Kidney epithelial cell (primary cell): ENCODE data around the gene GLB1L2. TPM values are rescaled to one million over a fixed set of nuclear protein-coding genes. Genes with fewer than 3 reads are reported as not detected.

Source experiments
- DNase-seq: peaks from one replicate; pipeline ENCODE4 v3.0.0-alpha.2; 2010; ENCODE audit warnings: low read depth
- H3K27me3 ChIP-seq: 2 replicates; pipeline ENCODE4 v1.6.0; 2011; ENCODE audit warnings: low read length; ENCODE audit not compliant: control insufficient read depth, insufficient read depth
- H3K36me3 ChIP-seq: 2 replicates; pipeline ENCODE4 v1.5.1; 2011; ENCODE audit warnings: low read length; ENCODE audit not compliant: control insufficient read depth, insufficient read depth
- H3K4me3 ChIP-seq: 2 replicates; pipeline ENCODE4 v1.5.1; 2011; ENCODE audit warnings: low read depth, mild to moderate bottlenecking, control low read depth, low read length
- total RNA-seq: library from RNA; depleted of rRNA; stranded (reverse); fragments of >200 nt; gene quantifications from 2 replicates; pipeline ENCODE4 v1.2.3, GENCODE V29; 2015
- TF ChIP-seq, protein P1 (sequence below): IDR thresholded peaks from 2 replicates; pipeline ENCODE4 v1.5.1; 2011; ENCODE audit warnings: mild to moderate bottlenecking, moderate library complexity, low read length, control low read depth, inconsistent platforms; ENCODE audit not compliant: insufficient read depth, poor library complexity, severe bottlenecking

Gene GLB1L2
- total RNA-seq, 1 donor from 2014 or later = 16.3 TPM

- Histone ChIP-seq H3K36me3 (no peaks in the 10 kb centered on the region), H3K4me3 (no peak overlapping the region), H3K27me3 (no peaks in the 10 kb centered on the region)
- TF ChIP-seq, protein P1, sequence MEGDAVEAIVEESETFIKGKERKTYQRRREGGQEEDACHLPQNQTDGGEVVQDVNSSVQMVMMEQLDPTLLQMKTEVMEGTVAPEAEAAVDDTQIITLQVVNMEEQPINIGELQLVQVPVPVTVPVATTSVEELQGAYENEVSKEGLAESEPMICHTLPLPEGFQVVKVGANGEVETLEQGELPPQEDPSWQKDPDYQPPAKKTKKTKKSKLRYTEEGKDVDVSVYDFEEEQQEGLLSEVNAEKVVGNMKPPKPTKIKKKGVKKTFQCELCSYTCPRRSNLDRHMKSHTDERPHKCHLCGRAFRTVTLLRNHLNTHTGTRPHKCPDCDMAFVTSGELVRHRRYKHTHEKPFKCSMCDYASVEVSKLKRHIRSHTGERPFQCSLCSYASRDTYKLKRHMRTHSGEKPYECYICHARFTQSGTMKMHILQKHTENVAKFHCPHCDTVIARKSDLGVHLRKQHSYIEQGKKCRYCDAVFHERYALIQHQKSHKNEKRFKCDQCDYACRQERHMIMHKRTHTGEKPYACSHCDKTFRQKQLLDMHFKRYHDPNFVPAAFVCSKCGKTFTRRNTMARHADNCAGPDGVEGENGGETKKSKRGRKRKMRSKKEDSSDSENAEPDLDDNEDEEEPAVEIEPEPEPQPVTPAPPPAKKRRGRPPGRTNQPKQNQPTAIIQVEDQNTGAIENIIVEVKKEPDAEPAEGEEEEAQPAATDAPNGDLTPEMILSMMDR = no peak
- DNase-seq = no peak
Measured at GRCh38 chr11:134364261-134364660, 32.5 kb downstream of the GLB1L2 start.

GRCh38 chr11:134365011-134365925 lies 33.5 kb downstream of the GLB1L2 start:
- Histone ChIP-seq H3K4me3 (no peak overlapping the region), H3K36me3 (no peaks in the 10 kb centered on the region), H3K27me3 (no peaks in the 10 kb centered on the region)
- TF ChIP-seq, protein P1 = no peak
- DNase-seq = no peak

GRCh38 chr11:134366254-134366653 lies 34.5 kb downstream of the GLB1L2 start:
- TF ChIP-seq, protein P1 = no peak
- H3K4me3 ChIP-seq = no peak overlapping the region
- no peak for DNase-seq
- H3K36me3 ChIP-seq = no peaks in the 10 kb centered on the region
- no peaks in the 10 kb centered on the region for H3K27me3 ChIP-seq

- Histone ChIP-seq H3K4me3 (no peak overlapping the region), H3K27me3 (no peaks in the 10 kb centered on the region), H3K36me3 (no peaks in the 10 kb centered on the region)
- DNase-seq = no peak
- TF ChIP-seq, protein P1 = no peak
Measured at GRCh38 chr11:134367781-134368180, 36.0 kb downstream of the GLB1L2 start.

- H3K27me3 ChIP-seq = no peaks in the 10 kb centered on the region
- TF ChIP-seq, protein P1 = no peak
- DNase-seq = no peak
- H3K36me3 ChIP-seq = no peaks in the 10 kb centered on the region
- H3K4me3 ChIP-seq = no peak overlapping the region
Measured at GRCh38 chr11:134369656-134370525, 38.1 kb downstream of the GLB1L2 start.
